RWPE2 (cell line): ENCODE measurements around the gene GDE1.

Experiments
- ATAC-seq: fragments of 200-7000 bp; cut with Tn5 transposase; 3 replicates; pipeline ENCODE4 v1.9.1; 2021; ENCODE audit warnings: low read depth
- DNase-seq: peaks from one replicate; pipeline ENCODE4 v3.0.0-alpha.2; 2020; ENCODE audit warnings: low spot score
- H3K27ac ChIP-seq: fragments of 450-650 bp; 2 replicates; pipeline ENCODE4 v1.5.1; 2017; ENCODE audit warnings: mild to moderate bottlenecking; ENCODE audit not compliant: poor library complexity, severe bottlenecking
- H3K27me3 ChIP-seq: fragments of 250-450 bp; sonication (Bioruptor Pico); 2 replicates; pipeline ENCODE4 v1.5.1; 2021; ENCODE audit warnings: mild to moderate bottlenecking, moderate library complexity; ENCODE audit not compliant: insufficient read depth, poor library complexity, severe bottlenecking
- H3K36me3 ChIP-seq: fragments of 250-450 bp; sonication (Bioruptor Pico); 2 replicates; pipeline ENCODE4 v1.5.1; 2020; ENCODE audit warnings: low read depth, mild to moderate bottlenecking, moderate library complexity
- H3K4me1 ChIP-seq: fragments of 250-450 bp; sonication (Bioruptor Pico); 2 replicates; pipeline ENCODE4 v1.5.1; 2021; ENCODE audit warnings: mild to moderate bottlenecking, moderate library complexity; ENCODE audit not compliant: insufficient read depth, poor library complexity, severe bottlenecking
- H3K4me3 ChIP-seq: fragments of 250-450 bp; sonication (Bioruptor Pico); 2 replicates; pipeline ENCODE4 v1.5.1; 2021; ENCODE audit warnings: mild to moderate bottlenecking, moderate library complexity; ENCODE audit not compliant: severe bottlenecking
- H3K9me3 ChIP-seq: fragments of 250-450 bp; sonication (Bioruptor Pico); 2 replicates; pipeline ENCODE4 v1.5.1; 2021; ENCODE audit warnings: mild to moderate bottlenecking, moderate library complexity; ENCODE audit not compliant: severe bottlenecking
- TF ChIP-seq, protein P1 (sequence below): fragments of 450-650 bp; IDR thresholded peaks from one replicate; pipeline ENCODE4 v1.5.1; 2017; ENCODE audit warnings: mild to moderate bottlenecking, moderate library complexity; ENCODE audit not compliant: poor library complexity, severe bottlenecking

Gene GDE1, protein sequence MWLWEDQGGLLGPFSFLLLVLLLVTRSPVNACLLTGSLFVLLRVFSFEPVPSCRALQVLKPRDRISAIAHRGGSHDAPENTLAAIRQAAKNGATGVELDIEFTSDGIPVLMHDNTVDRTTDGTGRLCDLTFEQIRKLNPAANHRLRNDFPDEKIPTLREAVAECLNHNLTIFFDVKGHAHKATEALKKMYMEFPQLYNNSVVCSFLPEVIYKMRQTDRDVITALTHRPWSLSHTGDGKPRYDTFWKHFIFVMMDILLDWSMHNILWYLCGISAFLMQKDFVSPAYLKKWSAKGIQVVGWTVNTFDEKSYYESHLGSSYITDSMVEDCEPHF

DNA sequence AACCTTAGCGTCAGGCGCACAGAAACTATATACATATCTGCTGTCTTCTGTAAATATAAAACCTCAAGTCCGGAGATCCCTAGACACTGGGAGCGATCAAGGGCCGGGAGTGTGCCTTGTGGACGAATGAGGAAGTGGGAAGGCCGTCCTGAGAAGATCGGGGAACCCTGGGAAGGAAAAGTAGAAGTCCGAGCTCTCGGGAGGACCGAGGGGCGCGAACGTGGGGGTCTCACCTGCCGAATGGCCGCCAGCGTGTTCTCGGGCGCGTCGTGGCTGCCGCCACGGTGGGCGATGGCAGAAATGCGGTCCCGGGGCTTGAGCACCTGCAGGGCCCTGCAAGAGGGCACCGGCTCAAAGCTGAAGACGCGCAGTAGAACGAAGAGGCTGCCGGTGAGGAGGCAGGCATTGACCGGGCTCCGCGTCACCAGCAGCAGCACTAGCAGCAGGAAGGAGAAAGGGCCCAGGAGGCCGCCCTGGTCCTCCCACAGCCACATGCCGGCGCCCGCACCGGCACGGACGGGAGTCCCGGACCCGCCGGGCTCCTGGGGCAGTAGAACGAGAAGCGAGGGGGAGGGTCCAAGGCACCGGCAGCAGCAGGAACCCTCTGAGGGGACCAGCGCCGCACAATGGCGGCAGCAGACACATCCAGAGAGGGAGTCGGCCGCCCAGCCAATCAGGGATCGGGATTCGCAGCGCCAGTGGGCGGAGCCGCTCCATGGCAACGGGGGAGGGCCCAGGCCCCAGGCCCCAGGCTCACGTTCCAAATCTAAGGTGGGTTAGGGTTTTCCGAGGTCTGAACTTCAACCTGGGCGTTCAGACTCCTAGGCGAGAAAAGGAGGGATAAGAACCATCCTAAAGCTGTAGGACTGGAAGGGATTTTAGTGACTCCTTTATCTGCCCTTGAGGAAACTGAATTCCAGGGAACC lies at the start of gene GDE1:
Gene GDE1 (minus strand): TSS at position 628 of the 926 bp plus-strand sequence. CDS start 134 bp downstream, at position 494.
- peaks cover 13% of the 10 kb centered on the region for H3K36me3 ChIP-seq
- H3K27me3 ChIP-seq, result no peaks in the 10 kb centered on the region
- peak within 1 kb of the TSS; percentile 55 for H3K27ac ChIP-seq
- peak within 1 kb of the TSS; percentile 76 for H3K4me3 ChIP-seq
- ATAC-seq (peak; percentile 73), DNase-seq (peak; percentile 94)
- TF ChIP-seq, protein P1, sequence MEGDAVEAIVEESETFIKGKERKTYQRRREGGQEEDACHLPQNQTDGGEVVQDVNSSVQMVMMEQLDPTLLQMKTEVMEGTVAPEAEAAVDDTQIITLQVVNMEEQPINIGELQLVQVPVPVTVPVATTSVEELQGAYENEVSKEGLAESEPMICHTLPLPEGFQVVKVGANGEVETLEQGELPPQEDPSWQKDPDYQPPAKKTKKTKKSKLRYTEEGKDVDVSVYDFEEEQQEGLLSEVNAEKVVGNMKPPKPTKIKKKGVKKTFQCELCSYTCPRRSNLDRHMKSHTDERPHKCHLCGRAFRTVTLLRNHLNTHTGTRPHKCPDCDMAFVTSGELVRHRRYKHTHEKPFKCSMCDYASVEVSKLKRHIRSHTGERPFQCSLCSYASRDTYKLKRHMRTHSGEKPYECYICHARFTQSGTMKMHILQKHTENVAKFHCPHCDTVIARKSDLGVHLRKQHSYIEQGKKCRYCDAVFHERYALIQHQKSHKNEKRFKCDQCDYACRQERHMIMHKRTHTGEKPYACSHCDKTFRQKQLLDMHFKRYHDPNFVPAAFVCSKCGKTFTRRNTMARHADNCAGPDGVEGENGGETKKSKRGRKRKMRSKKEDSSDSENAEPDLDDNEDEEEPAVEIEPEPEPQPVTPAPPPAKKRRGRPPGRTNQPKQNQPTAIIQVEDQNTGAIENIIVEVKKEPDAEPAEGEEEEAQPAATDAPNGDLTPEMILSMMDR, result peak; percentile 38
- H3K4me1 ChIP-seq, result peaks cover 19% of the 10 kb centered on the region
- H3K9me3 ChIP-seq, result no peaks in the 10 kb centered on the region

DNA sequence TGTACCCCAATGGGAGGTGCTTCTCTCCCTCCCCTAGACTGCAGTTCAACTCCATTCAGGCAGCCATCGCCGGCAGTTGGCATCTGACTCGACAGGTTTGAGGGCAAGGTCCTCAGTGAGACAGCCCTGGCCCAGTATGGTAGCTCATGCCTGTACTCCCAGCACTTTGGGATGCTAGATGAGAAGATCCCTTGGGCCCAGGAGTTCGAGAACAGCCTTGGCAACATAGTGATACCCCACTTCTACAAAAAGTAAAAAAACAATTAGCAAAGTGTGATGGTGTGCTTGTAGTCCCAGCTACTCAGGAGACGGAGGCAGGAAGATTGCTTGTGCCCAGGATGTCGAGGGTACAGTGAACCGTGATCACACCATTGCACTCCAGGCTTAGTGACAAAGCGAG lies 45.7 kb upstream of the GDE1 start:
- H3K27me3 ChIP-seq, result no peaks in the 10 kb centered on the region
- no peak for ATAC-seq
- TF ChIP-seq, protein P1, result no peak
- DNase-seq, result no peak
- H3K9me3 ChIP-seq, result no peaks in the 10 kb centered on the region
- no peak overlapping the region for H3K27ac ChIP-seq
- no peaks in the 10 kb centered on the region for H3K4me1 ChIP-seq
- peaks cover 11% of the 10 kb centered on the region for H3K36me3 ChIP-seq
- no peak overlapping the region for H3K4me3 ChIP-seq

DNA sequence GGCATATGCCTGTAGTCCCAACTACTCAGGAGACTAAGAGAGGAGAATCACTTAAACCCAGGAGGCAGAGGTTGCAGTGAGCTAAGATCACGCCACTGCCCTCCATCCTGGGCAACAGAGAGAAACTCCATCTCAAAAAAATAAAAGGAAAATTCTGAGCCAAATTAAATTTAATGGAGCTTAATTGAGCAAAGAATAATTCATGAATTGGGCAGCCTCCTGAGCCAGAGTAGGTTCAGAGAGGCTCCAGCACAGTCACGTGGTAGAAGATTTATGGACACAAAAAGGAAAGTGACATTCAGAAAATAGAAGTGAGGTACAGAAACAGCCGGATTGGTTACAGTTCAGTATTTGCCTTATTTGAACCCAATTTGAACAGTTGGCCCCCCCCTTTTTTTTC lies 44.5 kb upstream of the GDE1 start:
- no peak overlapping the region for H3K27ac ChIP-seq
- no peak for DNase-seq
- TF ChIP-seq, protein P1, result no peak
- ATAC-seq, result no peak
- no peaks in the 10 kb centered on the region for H3K9me3 ChIP-seq
- H3K4me1 ChIP-seq, result no peaks in the 10 kb centered on the region
- peaks cover 11% of the 10 kb centered on the region for H3K36me3 ChIP-seq
- H3K27me3 ChIP-seq, result no peaks in the 10 kb centered on the region
- no peak overlapping the region for H3K4me3 ChIP-seq

DNA sequence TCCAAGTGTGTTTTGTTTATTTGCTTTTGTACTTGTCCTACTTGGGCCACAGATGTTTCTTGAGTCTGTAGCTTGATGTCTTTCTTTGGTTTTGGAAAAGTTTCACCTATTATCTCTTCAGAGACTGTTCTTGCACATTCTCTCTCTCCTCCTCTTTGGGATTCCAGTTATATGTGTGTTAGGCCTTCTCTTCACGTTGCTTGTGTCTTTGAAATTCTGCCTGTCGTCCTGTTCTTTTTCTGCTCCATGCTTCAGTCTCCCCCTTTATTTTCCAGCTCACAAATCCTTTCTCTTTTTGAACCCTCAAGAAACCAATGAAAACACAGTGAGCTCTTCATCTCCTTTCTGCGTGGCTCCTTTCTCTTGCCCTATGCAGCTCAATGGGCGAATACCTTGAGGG lies 41.5 kb upstream of the GDE1 start:
- H3K4me3 ChIP-seq, result no peak overlapping the region
- TF ChIP-seq, protein P1, result no peak
- no peaks in the 10 kb centered on the region for H3K27me3 ChIP-seq
- no peaks in the 10 kb centered on the region for H3K9me3 ChIP-seq
- H3K36me3 ChIP-seq, result peaks cover 6% of the 10 kb centered on the region
- ATAC-seq, result no peak
- DNase-seq, result no peak
- no peak overlapping the region for H3K27ac ChIP-seq
- no peaks in the 10 kb centered on the region for H3K4me1 ChIP-seq
